Stimulated activated CD4-positive, alpha-beta T cell treated with anti-CD3 and anti-CD28 coated beads, Interleukin-12 subunit alpha, Interleukin-12 subunit beta, amount 100 ng/mL, for 48 hours (primary cell): ENCODE measurements around the gene ANKRD39.

Experiments used
- DNase-seq, 3 donors: peaks; one replicate each; pipeline ENCODE4 v3.0.0-alpha.2; 2020; ENCODE audit warnings: low read depth in 2 of 3, low spot score in 1 of 3

The ANKRD39 gene

GRCh38 chr2:96888072-96889011, 30.5 kb upstream of the ANKRD39 start:
- no peak for DNase-seq

- no peak for DNase-seq
These were observed 29.7 kb upstream of the ANKRD39 start for GRCh38 chr2:96887493-96888012.

GRCh38 chr2:96885432-96886347, 27.9 kb upstream of the ANKRD39 start:
- no peak for DNase-seq

GRCh38 chr2:96884299-96885094, 26.7 kb upstream of the ANKRD39 start:
- DNase-seq, result no peak

GRCh38 chr2:96883306-96883705, 25.5 kb upstream of the ANKRD39 start:
- no peak for DNase-seq

- DNase-seq, result no peak
These were observed 25.1 kb upstream of the ANKRD39 start for GRCh38 chr2:96882906-96883305.

GRCh38 chr2:96882230-96882629, 24.4 kb upstream of the ANKRD39 start:
- DNase-seq, result no peak

- no peak for DNase-seq
These were observed 23.8 kb upstream of the ANKRD39 start for GRCh38 chr2:96881349-96882195.

- no peak for DNase-seq
These were observed 23.1 kb upstream of the ANKRD39 start for GRCh38 chr2:96880891-96881273.

- DNase-seq, result no peak
These were observed 21.8 kb upstream of the ANKRD39 start for GRCh38 chr2:96879545-96880040.

- DNase-seq, result no peak
These were observed 21.2 kb upstream of the ANKRD39 start for GRCh38 chr2:96878796-96879544.

- DNase-seq, result no peak
These were observed 20.4 kb upstream of the ANKRD39 start for GRCh38 chr2:96878171-96878570.

- DNase-seq, result no peak
These were observed 19.8 kb upstream of the ANKRD39 start for GRCh38 chr2:96877631-96878092.

GRCh38 chr2:96877042-96877451, 19.2 kb upstream of the ANKRD39 start:
- no peak for DNase-seq

GRCh38 chr2:96876269-96877041, 18.6 kb upstream of the ANKRD39 start:
- no peak for DNase-seq

GRCh38 chr2:96875498-96876268, 17.9 kb upstream of the ANKRD39 start:
- no peak for DNase-seq

GRCh38 chr2:96874198-96874831, 16.5 kb upstream of the ANKRD39 start:
- DNase-seq, result no peak
